GM10266 (cell line): ENCODE results near the gene NKIRAS2.

Experiments used
- DNase-seq: peaks from one replicate; pipeline ENCODE4 v3.0.0; 2012; ENCODE audit errors: extremely low spot score
- CTCF ChIP-seq: IDR thresholded peaks from 2 replicates; pipeline ENCODE4 v1.5.1; 2012; ENCODE audit warnings: mild to moderate bottlenecking, low read depth; ENCODE audit not compliant: control insufficient read depth, insufficient read depth; ENCODE audit errors: missing control alignments

NKIRAS2 gene

GRCh38 chr17:41974658-41975057, 45.2 kb upstream of the NKIRAS2 start:
- TF ChIP-seq CTCF = no peak
- no peak for DNase-seq

DNA sequence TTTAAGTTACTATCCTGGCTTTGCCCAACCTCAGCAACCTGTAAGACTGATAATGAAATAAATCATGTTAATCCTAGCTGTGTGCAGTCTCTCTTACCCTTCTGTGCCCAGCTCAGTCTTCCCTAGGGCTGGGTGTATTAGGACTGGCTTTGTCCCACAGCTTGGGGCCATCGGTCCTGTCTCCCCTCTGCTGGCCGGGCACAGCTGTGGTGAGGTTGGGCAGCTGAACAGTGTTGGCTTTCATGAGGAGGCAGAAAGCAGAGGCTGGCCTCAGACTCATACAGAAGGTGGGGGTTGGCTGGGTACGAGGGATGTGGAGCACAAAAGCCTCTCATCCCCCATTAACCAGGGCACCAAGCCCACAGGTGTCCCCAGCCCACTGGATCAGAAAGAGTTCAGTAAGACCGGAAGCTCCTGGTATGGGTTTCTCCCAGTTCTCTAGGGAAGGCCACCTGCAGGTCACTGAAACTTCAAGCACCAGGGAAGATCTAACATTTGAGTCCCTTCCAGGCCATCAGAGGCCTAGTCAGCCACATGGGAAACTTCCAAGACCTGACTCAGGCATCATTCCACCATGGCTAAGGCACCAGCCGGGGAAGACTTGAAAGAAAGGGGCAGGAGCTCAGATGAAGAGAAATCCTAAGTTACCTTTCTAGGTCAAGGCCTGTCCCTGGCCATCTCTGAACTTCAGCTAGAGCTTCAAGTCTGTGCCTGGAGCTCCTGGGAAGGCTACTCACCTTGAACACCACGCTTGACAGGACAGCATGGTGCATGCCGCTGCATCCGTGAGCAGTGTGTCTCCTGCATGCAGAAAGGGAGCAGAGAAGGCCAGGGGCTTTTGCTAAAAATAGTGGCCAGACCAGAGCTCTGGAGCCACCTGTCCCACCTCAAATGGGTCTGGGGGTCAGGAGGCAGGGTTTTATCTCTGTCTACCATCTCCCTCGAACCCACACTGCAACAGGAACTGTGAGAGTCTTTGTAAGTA, 44.5 kb upstream of the NKIRAS2 start:
- DNase-seq = no peak
- no peak for TF ChIP-seq CTCF

DNA sequence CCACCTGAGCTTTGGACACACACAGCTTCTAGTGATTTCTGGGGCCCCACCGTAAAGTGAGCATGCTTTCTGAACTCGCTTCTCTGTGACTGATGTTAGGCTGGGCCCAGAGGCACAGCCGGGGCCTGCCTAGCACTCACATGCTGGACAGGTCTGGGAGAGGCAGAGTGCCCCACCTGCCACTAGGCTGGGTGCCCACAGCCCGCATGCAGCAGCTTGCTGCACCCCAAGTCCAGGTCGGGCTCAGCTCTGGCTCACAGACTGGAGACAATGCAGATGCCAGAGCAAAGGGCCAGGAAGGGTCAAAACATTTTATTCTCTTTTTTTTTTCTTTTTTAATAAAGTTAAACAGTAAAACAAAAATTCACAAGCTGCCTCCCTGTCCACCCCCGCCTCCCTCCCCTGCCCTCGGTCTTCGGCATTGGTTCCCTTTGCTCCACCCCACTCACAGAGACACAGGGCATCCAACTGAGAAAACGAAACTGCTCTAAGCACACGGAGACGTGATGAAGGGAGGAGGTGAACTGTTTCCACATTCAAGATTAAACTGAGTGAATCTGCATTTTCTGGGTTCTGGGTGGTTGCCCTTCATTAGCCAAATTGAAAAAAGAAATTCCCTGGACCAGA, 43.6 kb upstream of the NKIRAS2 start:
- no peak for TF ChIP-seq CTCF
- DNase-seq = no peak

DNA sequence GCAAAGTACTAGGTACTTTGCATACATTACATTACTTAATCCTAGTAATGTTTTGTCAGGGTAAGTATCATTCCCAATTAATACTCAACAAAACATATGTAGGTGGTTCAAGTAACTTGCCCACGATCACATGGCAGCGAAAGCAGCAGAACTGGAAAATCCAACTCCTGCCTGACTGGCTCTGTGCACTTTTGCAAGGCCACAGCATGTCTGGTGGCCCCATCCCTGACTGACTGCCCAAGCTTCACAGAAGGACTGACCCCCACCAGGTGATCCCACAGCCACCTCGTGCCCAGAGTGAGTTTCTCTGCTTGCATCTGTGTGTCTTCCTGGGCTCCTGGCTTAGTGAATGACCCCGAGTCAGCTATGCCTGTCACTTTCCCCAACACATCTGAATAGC, 41.9 kb upstream of the NKIRAS2 start:
- TF ChIP-seq CTCF = no peak
- DNase-seq = no peak

GRCh38 chr17:41982026-41982760, 37.7 kb upstream of the NKIRAS2 start:
- no peak for TF ChIP-seq CTCF
- no peak for DNase-seq

DNA sequence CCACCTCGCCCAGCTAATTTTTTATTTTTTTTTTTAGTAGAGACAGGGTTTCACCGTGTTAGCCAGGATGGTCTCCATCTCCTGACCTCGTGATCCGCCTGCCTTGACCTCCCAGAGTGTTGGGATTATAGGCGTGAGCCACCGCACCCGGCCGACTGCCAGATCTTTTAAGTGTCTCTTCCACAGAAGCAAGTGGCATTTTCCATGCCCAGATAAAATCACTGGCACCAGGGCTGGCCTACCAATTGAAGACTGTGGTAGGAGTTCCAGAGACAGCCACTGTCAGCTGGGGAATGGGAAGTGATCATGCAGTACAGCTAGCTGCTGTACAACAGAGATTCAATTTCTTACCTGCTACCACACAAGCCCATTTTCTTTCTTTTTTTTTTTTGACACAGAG, 35.4 kb upstream of the NKIRAS2 start:
- no peak for TF ChIP-seq CTCF
- no peak for DNase-seq

GRCh38 chr17:41985919-41986318, 34.0 kb upstream of the NKIRAS2 start:
- DNase-seq = no peak
- no peak for TF ChIP-seq CTCF
